HG03135 (cell line): ENCODE data around the gene MXD4.

Source experiments
- ATAC-seq: cut with Tn5 transposase; IDR thresholded peaks from one replicate; pipeline ENCODE4 v1.9.1; 2021; ENCODE audit warnings: mild to moderate bottlenecking, moderate library complexity; ENCODE audit not compliant: unreplicated experiment

The MXD4 gene

DNA sequence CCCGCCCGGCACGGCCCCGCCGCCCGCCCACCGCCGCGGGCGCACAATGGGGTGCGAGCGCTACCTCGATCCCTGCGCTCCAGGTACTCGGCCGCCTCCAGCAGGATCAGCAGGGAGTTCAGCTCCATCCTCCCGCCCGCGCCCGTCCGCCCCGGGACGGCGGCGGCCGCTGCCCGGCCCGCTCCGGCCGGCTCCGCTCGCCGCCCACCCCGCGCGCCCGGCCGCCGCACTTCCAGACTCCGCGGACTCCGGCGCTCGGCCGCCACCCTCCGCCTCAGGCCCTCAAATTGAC lies at the start of gene MXD4:
Gene MXD4 (minus strand): TSS at position 257 of the 292 bp plus-strand sequence. CDS start 129 bp downstream, at position 128.
- ATAC-seq = peak; percentile 0

GRCh38 chr4:2306773-2307410 lies 45.0 kb upstream of the MXD4 start:
- no peak for ATAC-seq

DNA sequence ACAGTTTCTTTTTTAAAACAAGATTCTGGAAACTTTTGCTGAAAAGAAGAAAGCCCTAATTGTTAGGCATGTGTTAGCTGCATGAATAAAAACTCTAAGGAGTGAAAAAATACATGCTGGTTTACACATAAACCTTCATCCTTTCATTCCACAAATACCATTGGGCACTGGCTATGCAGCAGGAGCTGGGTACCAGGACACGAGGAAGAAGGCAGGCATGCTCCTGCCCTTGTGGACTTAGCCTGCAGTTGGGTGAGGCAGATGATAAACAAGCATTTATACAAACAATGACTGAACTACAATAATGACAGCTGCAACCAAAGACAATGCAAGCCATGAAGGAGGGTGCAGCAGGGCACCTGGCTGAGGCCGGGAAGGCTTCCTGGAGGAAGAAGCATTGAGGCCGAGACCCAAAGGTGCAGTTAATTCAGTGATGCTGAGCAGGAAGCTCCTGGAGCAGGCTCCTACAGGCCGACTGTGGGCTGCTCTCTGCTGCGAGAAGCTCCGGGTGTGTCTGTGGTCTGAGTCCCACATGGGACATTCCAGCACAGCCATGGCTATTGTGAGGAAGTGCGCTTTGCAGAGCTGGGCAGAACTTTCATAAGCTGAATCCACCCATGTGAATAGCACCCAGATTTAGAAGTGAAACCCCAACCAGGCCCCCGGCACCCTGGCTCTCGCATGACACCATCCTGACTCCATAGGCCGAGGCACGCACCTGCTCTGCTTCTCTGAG lies 44.0 kb upstream of the MXD4 start:
- no peak for ATAC-seq

- no peak for ATAC-seq
Measured at GRCh38 chr4:2304877-2305561, 43.1 kb upstream of the MXD4 start.

DNA sequence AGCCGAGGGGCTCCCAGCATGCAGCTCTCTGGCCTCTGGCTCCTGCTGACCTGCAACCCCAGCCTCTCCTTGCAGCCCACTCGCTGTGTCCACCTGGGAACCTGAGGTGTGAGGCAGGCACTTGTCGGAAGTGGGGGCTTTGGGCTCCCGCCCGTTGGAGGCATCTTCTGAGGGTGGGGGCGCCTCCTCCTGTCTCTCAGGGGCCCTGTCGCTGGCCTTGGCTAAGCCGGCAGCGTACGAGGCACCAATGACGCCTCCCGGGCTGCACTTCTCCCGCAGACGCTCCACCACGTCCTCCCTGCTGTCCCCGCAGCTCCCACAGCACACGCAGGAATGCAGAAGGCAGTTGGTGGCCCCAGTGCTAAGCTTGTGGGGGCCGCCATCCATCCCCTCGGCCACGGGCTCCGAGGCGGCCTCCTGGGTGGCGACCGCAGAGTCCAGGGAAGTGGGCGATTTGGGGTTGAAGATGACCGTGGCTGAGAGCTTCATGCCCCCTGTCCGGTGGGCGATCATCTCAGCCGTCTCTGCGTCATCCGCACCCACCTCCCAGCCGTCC lies 42.5 kb upstream of the MXD4 start:
- no peak for ATAC-seq

- ATAC-seq = no peak
Measured at GRCh38 chr4:2303686-2304320, 41.9 kb upstream of the MXD4 start.

DNA sequence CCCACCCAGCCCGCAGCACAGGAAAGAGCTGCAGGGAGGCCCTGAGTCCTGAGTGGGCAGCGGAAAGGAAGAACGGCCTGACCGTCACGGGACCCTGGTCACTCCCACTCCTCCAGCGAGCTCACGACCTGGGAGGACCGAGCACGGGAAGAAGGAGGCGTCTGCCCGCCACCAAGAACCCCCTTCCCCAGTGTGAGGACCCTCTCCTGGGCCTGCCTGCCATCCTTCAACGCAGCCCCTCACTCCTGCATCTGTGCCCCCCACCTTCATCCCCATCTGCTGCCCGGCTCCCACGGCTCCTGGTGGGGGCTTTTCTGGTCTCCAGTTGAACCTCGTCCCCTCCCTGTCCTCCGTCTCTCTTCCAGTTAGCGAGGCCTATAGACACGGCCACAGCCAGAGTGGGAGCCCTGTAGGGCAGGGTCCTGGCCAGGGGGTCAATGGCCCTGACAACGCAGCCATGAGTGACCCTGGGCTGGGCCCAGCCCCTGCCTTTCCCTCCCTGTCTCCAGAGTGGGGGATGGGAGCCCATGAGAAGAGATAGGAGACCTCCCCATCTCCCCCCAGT lies 41.3 kb upstream of the MXD4 start:
- no peak for ATAC-seq

- no peak for ATAC-seq
Measured at GRCh38 chr4:2302387-2303119, 40.6 kb upstream of the MXD4 start.

DNA sequence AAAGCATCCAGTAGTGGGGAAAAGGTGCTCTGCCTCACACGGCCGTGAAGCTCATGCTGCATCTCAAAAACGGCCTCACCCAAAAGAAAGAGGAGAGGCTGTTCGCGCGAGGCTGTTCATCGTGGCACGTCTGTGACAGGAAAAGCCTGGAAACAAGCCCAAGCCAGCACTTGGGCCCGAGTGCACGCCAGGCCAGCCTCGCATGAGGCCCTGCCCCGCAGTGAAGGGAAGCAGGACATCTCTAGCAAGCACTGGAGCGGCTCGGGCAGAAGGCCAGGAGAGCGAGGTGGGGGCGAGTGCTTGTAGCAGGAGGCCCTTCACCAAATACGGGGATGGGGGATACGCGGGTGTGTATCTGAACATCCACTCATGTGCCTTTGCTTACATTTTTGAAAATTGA lies 39.9 kb upstream of the MXD4 start:
- no peak for ATAC-seq

GRCh38 chr4:2301225-2301642 lies 39.3 kb upstream of the MXD4 start:
- ATAC-seq = no peak

GRCh38 chr4:2300431-2301224 lies 38.7 kb upstream of the MXD4 start:
- no peak for ATAC-seq

DNA sequence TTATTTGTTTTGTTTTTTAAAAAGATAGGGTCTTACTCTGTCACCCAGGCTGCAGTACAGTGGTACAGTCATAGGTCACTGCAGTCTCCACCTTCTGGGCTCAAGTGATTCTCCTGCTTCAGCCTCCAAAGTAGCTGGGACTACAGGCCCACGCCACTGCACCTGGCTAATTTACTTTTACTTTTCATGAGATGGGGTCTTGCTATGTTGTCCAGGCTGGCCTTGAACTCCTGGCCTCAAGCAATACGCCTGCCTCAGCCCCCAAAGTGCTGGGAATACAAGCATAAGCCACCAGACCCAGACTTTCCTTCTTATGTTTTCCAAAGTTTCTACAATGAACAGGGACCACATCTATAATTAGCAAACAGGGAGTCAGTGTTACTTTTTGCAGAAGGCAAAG lies 37.9 kb upstream of the MXD4 start:
- no peak for ATAC-seq

GRCh38 chr4:2298532-2298991 lies 36.7 kb upstream of the MXD4 start:
- no peak for ATAC-seq

DNA sequence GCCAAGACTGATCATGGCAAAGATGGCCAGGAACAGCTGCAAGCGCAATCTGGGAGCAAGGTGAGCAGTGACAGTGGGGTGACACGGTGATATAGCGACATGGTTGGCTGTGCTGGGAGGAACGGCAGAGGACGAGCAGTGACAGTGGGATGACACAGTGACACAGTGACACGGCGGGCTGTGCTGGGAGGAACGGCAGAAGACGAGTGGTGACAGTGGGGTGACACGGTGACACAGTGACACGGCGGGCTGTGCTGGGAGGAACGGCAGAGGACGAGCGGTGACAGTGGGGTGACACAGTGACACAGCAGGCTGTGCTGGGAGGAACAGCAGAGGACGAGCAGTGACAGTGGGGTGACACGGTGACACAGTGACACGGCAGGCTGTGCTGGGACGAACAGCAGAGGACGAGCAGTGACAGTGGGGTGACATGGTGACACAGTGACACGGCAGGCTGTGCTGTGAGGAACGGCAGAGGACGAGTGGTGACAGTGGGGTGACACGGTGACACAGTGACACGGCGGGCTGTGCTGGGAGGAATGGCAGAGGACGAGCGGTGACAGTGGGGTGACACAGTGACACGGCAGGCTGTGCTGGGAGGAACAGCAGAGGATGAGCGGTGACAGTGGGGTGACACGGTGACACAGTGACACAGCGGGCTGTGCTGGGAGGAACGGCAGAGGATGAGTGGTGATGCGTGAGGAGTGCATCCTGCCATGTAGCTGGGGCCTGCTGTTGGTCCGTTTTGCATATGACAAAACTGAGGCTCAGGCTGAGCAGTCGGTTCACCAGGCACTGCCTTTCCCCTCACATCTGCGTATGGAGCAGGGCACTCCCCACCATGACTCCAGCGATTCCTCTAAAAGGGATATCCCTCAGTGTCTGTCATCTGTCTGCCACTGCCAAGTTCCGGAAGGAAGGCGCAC lies 36.0 kb upstream of the MXD4 start:
- no peak for ATAC-seq

GRCh38 chr4:2296631-2297601 lies 35.0 kb upstream of the MXD4 start:
- ATAC-seq = no peak

GRCh38 chr4:2295900-2296442 lies 34.1 kb upstream of the MXD4 start:
- no peak for ATAC-seq

GRCh38 chr4:2295500-2295899 lies 33.6 kb upstream of the MXD4 start:
- ATAC-seq = no peak
